Esophagus squamous epithelium (tissue), 5 donors: ENCODE measurements around the gene ABCE1. TPM values are rescaled to one million over a fixed set of nuclear protein-coding genes. Genes with fewer than 3 reads are reported as not detected.

ENCODE experiments used
- DNase-seq: peaks from one replicate; lab custom pipeline; 2025; lab: John Stamatoyannopoulos, UW
- H3K27ac ChIP-seq, 4 donors: fragments of 200-600 bp; sonication (generic); one replicate each; pipeline ENCODE4 v1.5.1; 2016 to 2019; ENCODE audit warnings: mild to moderate bottlenecking in 1 of 4
- H3K27me3 ChIP-seq, 4 donors: fragments of 200-600 bp; sonication (generic); 1 replicate in 3 of 4; 2 replicates in 1 of 4; pipeline versions ENCODE4 v1.5.1 to v1.6.0; 2017 to 2021; ENCODE audit warnings: antibody characterized with exemption in 1 of 4
- H3K36me3 ChIP-seq, 3 donors: fragments of 200-600 bp; sonication (generic); one replicate each; pipeline ENCODE4 v1.5.1; 2016 to 2019
- H3K4me1 ChIP-seq, 3 donors: fragments of 200-600 bp; sonication (generic); one replicate each; pipeline ENCODE4 v1.5.1; 2017 to 2019
- H3K4me3 ChIP-seq, 4 donors: fragments of 200-600 bp; sonication (generic); 1 replicate in 3 of 4; 2 replicates in 1 of 4; pipeline ENCODE4 v1.5.1; 2016 to 2019; ENCODE audit warnings: mild to moderate bottlenecking in 2 of 4, moderate library complexity in 1 of 4
- H3K9me3 ChIP-seq, 3 donors: fragments of 200-600 bp; sonication (generic); one replicate each; pipeline ENCODE4 v1.5.1; 2016 to 2019
- CTCF ChIP-seq, 6 experiments: fragments of 450-650 bp in 4 of 6; fragments of 200-600 bp in 2 of 6; sonication (generic) in 2 of 6; IDR thresholded peaks; one replicate each; pipeline ENCODE4 v1.5.1; 2016 to 2019; ENCODE audit warnings: antibody characterized with exemption in 6 of 6, mild to moderate bottlenecking in 4 of 6, moderate library complexity in 4 of 6
- POLR2A ChIP-seq, 4 donors: fragments of 450-650 bp; IDR thresholded peaks; one replicate each; pipeline ENCODE4 v1.6.1; 2017; ENCODE audit warnings: antibody characterized with exemption in 4 of 4, mild to moderate bottlenecking in 4 of 4, moderate library complexity in 3 of 4
- WGBS, 2 donors: methylation state at CpG; one replicate each; pipeline ENCODE4 v1.1.5; 2018; 5-methylcytosine and 5-hydroxymethylcytosine counted together
- intact Hi-C: fragments of 100-400 bp; cut with DNase I; formaldehyde crosslinking; loops from one replicate; pipeline ENCODE4 v1.15.0; 2022
- total RNA-seq, 4 donors: library from RNA; depleted of rRNA; stranded (reverse); fragments of >200 nt; gene quantifications; one replicate each; pipeline ENCODE4 v1.1.0, GENCODE V29; 2016
- donor health status: DM: yes; HTN: yes; CAD: no.

Gene ABCE1
- total RNA-seq, 4 donors from 2014 or later = 54.8 to 109 (median 84.5) TPM

- TF ChIP-seq CTCF (IDR thresholded peaks at IDR 0.05) (no peak), POLR2A (IDR thresholded peaks at IDR 0.05) (no peak)
- Histone ChIP-seq H3K36me3 (peaks cover 0 to 20% (median 0%) of the 10 kb centered on the region in 3 donors), H3K9me3 (no peaks in the 10 kb centered on the region), H3K4me3 (no peak overlapping the region), H3K4me1 (peaks cover 7 to 63% (median 25%) of the 10 kb centered on the region in 3 donors), H3K27ac (no peak overlapping the region), H3K27me3 (no peaks in the 10 kb centered on the region)
- 97 to 100% methylated on average over 1 of the region's 1 CpG for WGBS, 2 donors
- intact Hi-C loops = no loop called here
- no peak for DNase-seq
Measured at GRCh38 chr4:145101091-145101490, 3.0 kb downstream of the ABCE1 start.

- no peaks in the 10 kb centered on the region for H3K9me3 ChIP-seq
- WGBS, 2 donors = 90 to 92% methylated on average over 2 of the region's 2 CpGs
- intact Hi-C loops = no loop called here
Measured at GRCh38 chr4:145102619-145103018, 4.5 kb downstream of the ABCE1 start.

GRCh38 chr4:145103496-145103895, 5.4 kb downstream of the ABCE1 start:
- Histone ChIP-seq H3K4me1 (peaks cover 0 to 48% (median 19%) of the 10 kb centered on the region in 3 donors), H3K27ac (no peak overlapping the region), H3K27me3 (no peaks in the 10 kb centered on the region), H3K36me3 (peaks cover 0 to 44% (median 0%) of the 10 kb centered on the region in 3 donors), H3K9me3 (no peaks in the 10 kb centered on the region), H3K4me3 (no peak overlapping the region)
- 76 to 82% methylated on average over 3 of the region's 3 CpGs for WGBS, 2 donors
- TF ChIP-seq CTCF (IDR thresholded peaks at IDR 0.05) (no peak), POLR2A (IDR thresholded peaks at IDR 0.05) (no peak)
- intact Hi-C loops = no loop called here
- no peak for DNase-seq

More at GRCh38 chr4:145102619-145103018, 4.5 kb downstream of the ABCE1 start:
- TF ChIP-seq CTCF (IDR thresholded peaks at IDR 0.05) (no peak), POLR2A (IDR thresholded peaks at IDR 0.05) (no peak)
- Histone ChIP-seq H3K4me1 (peaks cover 0 to 48% (median 19%) of the 10 kb centered on the region in 3 donors), H3K27ac (no peak overlapping the region), H3K27me3 (no peaks in the 10 kb centered on the region), H3K4me3 (no peak overlapping the region), H3K36me3 (peaks cover 0 to 35% (median 0%) of the 10 kb centered on the region in 3 donors)
- DNase-seq = no peak

GRCh38 chr4:145107126-145107525, 9.0 kb downstream of the ABCE1 start:
- TF ChIP-seq POLR2A (IDR thresholded peaks at IDR 0.05) (no peak), CTCF (IDR thresholded peaks at IDR 0.05) (no peak)
- Histone ChIP-seq H3K4me3 (no peak overlapping the region), H3K27me3 (no peaks in the 10 kb centered on the region), H3K27ac (no peak overlapping the region), H3K36me3 (peaks cover 6 to 80% (median 25%) of the 10 kb centered on the region in 3 donors), H3K9me3 (no peaks in the 10 kb centered on the region), H3K4me1 (peaks cover 0 to 14% (median 0%) of the 10 kb centered on the region in 3 donors)
- DNase-seq = no peak
- intact Hi-C loops = no loop called here
- 53 to 63% methylated on average over 2 of the region's 2 CpGs for WGBS, 2 donors

GRCh38 chr4:145108128-145108527, 10.0 kb downstream of the ABCE1 start:
- no peak for DNase-seq
- Histone ChIP-seq H3K27ac (no peak overlapping the region), H3K27me3 (no peaks in the 10 kb centered on the region), H3K4me3 (no peak overlapping the region), H3K4me1 (peaks cover 0 to 4% (median 0%) of the 10 kb centered on the region in 3 donors), H3K9me3 (no peaks in the 10 kb centered on the region), H3K36me3 (peaks cover 12 to 90% (median 34%) of the 10 kb centered on the region in 3 donors)
- intact Hi-C loops = no loop called here
- TF ChIP-seq CTCF (IDR thresholded peaks at IDR 0.05) = no peak
- no peak for TF ChIP-seq POLR2A (IDR thresholded peaks at IDR 0.05)
